Neuronal stem cell (in vitro differentiated cells): ENCODE data around the gene AKT2.

Source experiments
- DNase-seq: peaks from one replicate; pipeline ENCODE4 v3.0.0-alpha.2; 2013; ENCODE audit warnings: low spot score
- H2AFZ ChIP-seq: one replicate; pipeline ENCODE4 v1.6.1; 2013; ENCODE audit warnings: mild to moderate bottlenecking, low read length, inconsistent platforms
- H2AK5ac ChIP-seq: 2 replicates; pipeline ENCODE4 v1.6.1; 2013; ENCODE audit warnings: low read depth, mild to moderate bottlenecking, inconsistent platforms, low read length, moderate library complexity, mixed read lengths
- H2BK120ac ChIP-seq: 2 replicates; pipeline ENCODE4 v1.6.1; 2013; ENCODE audit warnings: low read depth, mild to moderate bottlenecking, inconsistent platforms, low read length, moderate library complexity, mixed read lengths
- H2BK12ac ChIP-seq: one replicate; pipeline ENCODE4 v1.6.1; 2013; ENCODE audit warnings: low read length, inconsistent platforms
- H2BK15ac ChIP-seq: 2 replicates; pipeline ENCODE4 v1.6.1; 2013; ENCODE audit warnings: mild to moderate bottlenecking, low read length, inconsistent platforms, mixed read lengths
- H2BK5ac ChIP-seq: one replicate; pipeline ENCODE4 v1.6.1; 2013; ENCODE audit warnings: inconsistent platforms, mild to moderate bottlenecking, low read length, moderate library complexity
- H3K14ac ChIP-seq: one replicate; pipeline ENCODE4 v1.6.1; 2013; ENCODE audit warnings: low read length, inconsistent platforms
- H3K18ac ChIP-seq: 2 replicates; pipeline ENCODE4 v1.6.1; 2013; ENCODE audit warnings: low read length, inconsistent platforms
- H3K23ac ChIP-seq: 2 replicates; pipeline ENCODE4 v1.6.1; 2013; ENCODE audit warnings: low read depth, mild to moderate bottlenecking, mixed read lengths, low read length, inconsistent platforms; ENCODE audit not compliant: poor library complexity
- H3K27ac ChIP-seq: replicated peaks from 3 replicates; pipeline ENCODE4 v1.5.1; 2013; ENCODE audit warnings: low read length, inconsistent platforms
- H3K27me3 ChIP-seq, 3 experiments: 2 replicates each; pipeline ENCODE4 v1.6.1; 2013; ENCODE audit warnings: low read length in 3 of 3, mild to moderate bottlenecking in 2 of 3, inconsistent platforms in 1 of 3, low read depth in 1 of 3, mixed read lengths in 1 of 3, moderate library complexity in 1 of 3; ENCODE audit not compliant: control insufficient read depth in 3 of 3, insufficient read depth in 3 of 3
- H3K36me3 ChIP-seq, 2 donors: replicated peaks in 1 of 2; 2 replicates each; pipeline ENCODE4 v1.6.1; 2013; ENCODE audit warnings: low read length in 2 of 2; ENCODE audit not compliant: control insufficient read depth in 2 of 2, insufficient read depth in 2 of 2
- H3K4ac ChIP-seq: 2 replicates; pipeline ENCODE4 v1.6.1; 2013; ENCODE audit warnings: inconsistent platforms, mild to moderate bottlenecking, low read length, moderate library complexity
- H3K4me1 ChIP-seq, 2 donors: 1 replicate in 1 of 2; 2 replicates in 1 of 2; pipeline ENCODE4 v1.6.1; 2013; ENCODE audit warnings: low read length in 2 of 2, low read depth in 1 of 2; ENCODE audit not compliant: control insufficient read depth in 2 of 2, insufficient read depth in 1 of 2
- H3K4me2 ChIP-seq: one replicate; pipeline ENCODE4 v1.6.1; 2013; ENCODE audit warnings: mild to moderate bottlenecking, low read length, inconsistent platforms; ENCODE audit not compliant: insufficient read depth, poor library complexity, severe bottlenecking
- H3K4me3 ChIP-seq, 2 donors: 2 replicates each; pipeline ENCODE4 v1.5.1; 2013; ENCODE audit warnings: low read length in 2 of 2, mild to moderate bottlenecking in 2 of 2, inconsistent platforms in 1 of 2, moderate library complexity in 1 of 2
- H3K79me1 ChIP-seq: one replicate; pipeline ENCODE4 v1.6.1; 2013; ENCODE audit warnings: low read depth, mild to moderate bottlenecking, inconsistent platforms, low read length, moderate library complexity
- H3K9ac ChIP-seq: one replicate; pipeline ENCODE4 v1.6.1; 2013; ENCODE audit warnings: mild to moderate bottlenecking, low read depth, low read length, inconsistent platforms; ENCODE audit not compliant: poor library complexity
- H3K9me3 ChIP-seq, 2 donors: replicated peaks in 1 of 2; 2 replicates each; pipeline versions ENCODE3 to v1.6.1; 2013; ENCODE audit warnings: low read length in 2 of 2, mild to moderate bottlenecking in 2 of 2, inconsistent platforms in 1 of 2, low read depth in 1 of 2, mixed read lengths in 1 of 2, moderate library complexity in 1 of 2; ENCODE audit not compliant: control insufficient read depth in 2 of 2, insufficient read depth in 1 of 2
- H4K8ac ChIP-seq: one replicate; pipeline ENCODE4 v1.6.1; 2013; ENCODE audit warnings: low read depth, mild to moderate bottlenecking, inconsistent platforms, low read length, moderate library complexity
- H4K91ac ChIP-seq: one replicate; pipeline ENCODE4 v1.6.1; 2013; ENCODE audit warnings: low read length, low read depth, mild to moderate bottlenecking, inconsistent platforms; ENCODE audit not compliant: poor library complexity
- WGBS, 2 donors: extraction: QIAGEN DNeasy Blood & Tissue Kit; methylation state at CpG; one replicate each; pipeline ENCODE4 v1.1.7; 2013; ENCODE audit warnings: missing lambda C conversion rate in 2 of 2, mixed read lengths in 1 of 2; ENCODE audit not compliant: insufficient read length in 2 of 2, insufficient replicate concordance in 1 of 2; ENCODE audit errors: extremely low coverage in 2 of 2; 5-methylcytosine and 5-hydroxymethylcytosine counted together

AKT2 gene

DNA sequence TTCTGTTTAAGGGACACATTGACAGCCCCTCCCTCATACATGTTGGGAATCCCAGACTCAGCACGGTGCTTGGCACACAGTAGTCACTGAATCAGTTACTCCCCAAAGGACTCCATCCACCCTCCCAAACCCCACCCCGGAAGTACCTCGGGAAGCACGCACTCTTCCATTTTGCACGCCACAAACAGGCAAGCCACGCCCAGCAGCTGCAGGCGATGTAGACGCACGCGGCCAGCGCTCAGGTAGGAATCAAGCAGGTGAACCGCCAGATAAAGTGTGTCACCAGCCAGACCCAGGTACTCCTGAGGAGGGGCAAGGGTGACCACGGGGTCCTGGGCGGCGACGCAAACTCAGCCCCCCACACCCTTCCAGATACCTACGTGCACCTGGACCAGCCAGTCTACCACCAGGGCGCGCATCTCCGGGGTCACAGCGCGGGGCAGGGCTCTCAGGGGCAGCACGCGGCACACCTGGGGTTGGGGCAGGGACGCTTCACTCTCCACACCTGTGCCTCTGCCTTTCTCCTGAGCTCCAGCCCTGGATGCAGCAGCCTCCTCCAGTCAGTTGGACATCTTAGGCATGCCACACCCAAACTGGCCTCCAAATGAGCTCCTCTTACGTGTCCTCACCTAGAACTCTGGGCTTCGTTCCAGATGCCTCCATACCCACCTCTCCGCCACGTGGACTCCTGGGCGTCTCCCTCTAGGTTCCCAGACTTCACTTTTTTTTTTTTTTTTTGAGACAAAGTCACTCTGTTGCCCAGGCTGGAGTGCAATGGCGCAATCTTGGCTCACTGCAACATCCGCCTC is 60.6 kb downstream of the AKT2 start:
- no CpG with 5 or more reads among the region's 32 CpGs for WGBS, 2 donors
- Histone ChIP-seq H3K27ac (no peak overlapping the region), H3K18ac (peak overlapping the region; percentile 22), H3K23ac (peak overlapping the region; percentile 58), H2AK5ac (peak overlapping the region; percentile 89), H3K79me1 (no peaks in the 10 kb centered on the region), H3K14ac (peak overlapping the region; percentile 28), H3K27me3 (peaks cover 0 to 17% (median 12%) of the 10 kb centered on the region in 3 experiments), H3K4me1 (peaks cover 0 to 10% of the 10 kb centered on the region in 2 donors), H3K9me3 (peaks cover 0 to 2% of the 10 kb centered on the region in 2 donors), H3K4me2 (no peak overlapping the region), H4K8ac (peak overlapping the region; percentile 76), H2BK120ac (no peak overlapping the region), H3K36me3 (no peaks in the 10 kb centered on the region), H2BK15ac (no peak overlapping the region), H3K9ac (no peak overlapping the region), H2BK12ac (no peak overlapping the region), H2AFZ (no peak overlapping the region), H4K91ac (no peak overlapping the region), H3K4me3 (peak overlapping the region in 1 of 2 donors; percentile 31), H2BK5ac (no peak overlapping the region), H3K4ac (no peak overlapping the region)
- DNase-seq = no peak

- no peak for DNase-seq
These were observed 61.9 kb downstream of the AKT2 start for GRCh38 chr19:40223135-40223822.

GRCh38 chr19:40221858-40222619 is 63.1 kb downstream of the AKT2 start:
- H2AFZ ChIP-seq = no peak overlapping the region
- peak overlapping the region; percentile 66 for H2BK5ac ChIP-seq
- H3K9me3 ChIP-seq = peaks cover 0 to 2% of the 10 kb centered on the region in 2 donors
- H3K4me3 ChIP-seq = peak overlapping the region in 1 of 2 donors; percentile 41
- no peak overlapping the region for H3K9ac ChIP-seq
- peak overlapping the region; percentile 75 for H3K14ac ChIP-seq
- H3K18ac ChIP-seq = peak overlapping the region; percentile 57
- peak; percentile 84 for DNase-seq
- H4K8ac ChIP-seq = no peak overlapping the region
- H2BK120ac ChIP-seq = no peak overlapping the region
- H3K27me3 ChIP-seq = peaks cover 5 to 34% (median 31%) of the 10 kb centered on the region in 3 experiments
- no peak overlapping the region for H2BK15ac ChIP-seq
- no peaks in the 10 kb centered on the region for H3K36me3 ChIP-seq
- H3K27ac ChIP-seq = no peak overlapping the region
- WGBS, 2 donors = no CpG with 5 or more reads among the region's 41 CpGs
- no peaks in the 10 kb centered on the region for H3K79me1 ChIP-seq
- peaks cover 0 to 4% of the 10 kb centered on the region in 2 donors for H3K4me1 ChIP-seq
- H2BK12ac ChIP-seq = no peak overlapping the region
- peak overlapping the region; percentile 90 for H2AK5ac ChIP-seq
- H3K4me2 ChIP-seq = no peak overlapping the region
- peak overlapping the region; percentile 48 for H3K23ac ChIP-seq
- no peak overlapping the region for H4K91ac ChIP-seq
- H3K4ac ChIP-seq = peak overlapping the region; percentile 69

More at GRCh38 chr19:40223135-40223822, 61.9 kb downstream of the AKT2 start:
- H3K4me2 ChIP-seq = no peak overlapping the region
- H2BK15ac ChIP-seq = no peak overlapping the region
- no peak overlapping the region for H2AFZ ChIP-seq
- no peak overlapping the region for H3K4me3 ChIP-seq
- no peaks in the 10 kb centered on the region for H3K36me3 ChIP-seq
- no peaks in the 10 kb centered on the region for H3K79me1 ChIP-seq
- H4K91ac ChIP-seq = no peak overlapping the region
- peak overlapping the region; percentile 58 for H4K8ac ChIP-seq
- peaks cover 0 to 8% of the 10 kb centered on the region in 2 donors for H3K4me1 ChIP-seq
- H2BK5ac ChIP-seq = peak overlapping the region; percentile 66
- H3K14ac ChIP-seq = peak overlapping the region; percentile 28
- H3K4ac ChIP-seq = no peak overlapping the region
- peak overlapping the region; percentile 42 for H3K18ac ChIP-seq
- no peak overlapping the region for H2BK12ac ChIP-seq
- peaks cover 0 to 2% of the 10 kb centered on the region in 2 donors for H3K9me3 ChIP-seq
- peak overlapping the region; percentile 58 for H2AK5ac ChIP-seq
- peak overlapping the region; percentile 61 for H3K23ac ChIP-seq
- no peak overlapping the region for H3K9ac ChIP-seq
- H3K27me3 ChIP-seq = peaks cover 0 to 25% (median 22%) of the 10 kb centered on the region in 3 experiments
- no peak overlapping the region for H3K27ac ChIP-seq
- no CpG with 5 or more reads among the region's 48 CpGs for WGBS, 2 donors
- peak overlapping the region; percentile 61 for H2BK120ac ChIP-seq
